Measurements from ENCODE around the gene KCNE5.
"Not testable (repeated sequence)": the region's sequence is repeated elsewhere in the genome, so short reads cannot be mapped to it uniquely, and the experiment has no call there.

KCNE5 gene

GRCh38 chrX:109656774-109657173 lies 31.8 kb upstream of the KCNE5 start:
- ChIA-PET CTCF (no interaction called here), POLR2A (ENCODE audit: low non-redundant PET) (no interaction called here)
- no peak for TF ChIP-seq CTCF (conservative IDR thresholded peaks at IDR 0.05; ENCODE audit: low read depth)
- no peak for DNase-seq (ENCODE audit: low spot score)
- no peak overlapping the region for H3K27ac ChIP-seq

- no peak overlapping the region for H3K27ac ChIP-seq
- POLR2A ChIA-PET (ENCODE audit: low non-redundant PET) = no interaction called here
- DNase-seq (ENCODE audit: low spot score) = no peak
- no peak for TF ChIP-seq CTCF (conservative IDR thresholded peaks at IDR 0.05; ENCODE audit: low read depth)
- CTCF ChIA-PET = interaction anchor here (0.6 to 0.9 kb wide), 4 partner anchors 201 to 1905 kb away, joined by 3 to 4 read pairs (median 3); no protein-coding TSS in a partner anchor
These were observed 30.7 kb upstream of the KCNE5 start for GRCh38 chrX:109655502-109656201.

- H3K27ac ChIP-seq = no peak overlapping the region
- no peak for DNase-seq (ENCODE audit: low spot score)
- no peak for TF ChIP-seq CTCF (conservative IDR thresholded peaks at IDR 0.05; ENCODE audit: low read depth)
- ChIA-PET POLR2A (ENCODE audit: low non-redundant PET) (no interaction called here), CTCF (interaction anchor here (0.7 to 0.9 kb wide), 2 partner anchors 202 to 1038 kb away, joined by 3 to 4 read pairs; no protein-coding TSS in a partner anchor)
These were observed 29.6 kb upstream of the KCNE5 start for GRCh38 chrX:109654516-109655109.

- POLR2A ChIA-PET (ENCODE audit: low non-redundant PET); CTCF ChIA-PET; DNase-seq (ENCODE audit: low spot score); H3K27ac ChIP-seq: not testable (repeated sequence)
These were observed 19.7 kb upstream of the KCNE5 start for GRCh38 chrX:109644671-109645070.

GRCh38 chrX:109643687-109644086 lies 18.7 kb upstream of the KCNE5 start:
- TF ChIP-seq CTCF (conservative IDR thresholded peaks at IDR 0.05; ENCODE audit: low read depth) = no peak
- POLR2A ChIA-PET (ENCODE audit: low non-redundant PET) = no interaction called here
- no peak overlapping the region for H3K27ac ChIP-seq
- DNase-seq (ENCODE audit: low spot score) = no peak
- CTCF ChIA-PET = no interaction called here

GRCh38 chrX:109638158-109638557 lies 13.2 kb upstream of the KCNE5 start:
- no peak for DNase-seq (ENCODE audit: low spot score)
- ChIA-PET CTCF (no interaction called here), POLR2A (ENCODE audit: low non-redundant PET) (no interaction called here)
- no peak overlapping the region for H3K27ac ChIP-seq
- TF ChIP-seq CTCF (conservative IDR thresholded peaks at IDR 0.05; ENCODE audit: low read depth) = no peak

- POLR2A ChIA-PET (ENCODE audit: low non-redundant PET); DNase-seq (ENCODE audit: low spot score); CTCF ChIA-PET; H3K27ac ChIP-seq: not testable (repeated sequence)
These were observed 12.5 kb upstream of the KCNE5 start for GRCh38 chrX:109637477-109637876.
